Endothelial cell of umbilical vein (primary cell): Measurements from ENCODE around the gene ACHE. TPM values are rescaled to one million over a fixed set of nuclear protein-coding genes. Genes with fewer than 3 reads are reported as not detected.

Experiments used
- BruUV-seq: library from RNA; stranded (reverse); fragments of 400-500 nt; replicated peaks from 2 replicates; lab custom pipeline; 2021; lab: Mats Ljungman, UMichigan
- CTCF ChIA-PET: fragments of 300-600, 350-600 bp; sonication (Branson Sonifier 250); formaldehyde crosslinking; loops from one replicate; lab custom pipeline; 2021; ENCODE audit warnings: antibody characterized with exemption, inconsistent platforms; lab: Charles Lee
- POLR2A ChIA-PET: fragments of 300-600, 350-600 bp; sonication (Branson Sonifier 250); formaldehyde crosslinking; loops from one replicate; lab custom pipeline; 2021; ENCODE audit warnings: antibody characterized with exemption, inconsistent platforms; lab: Charles Lee
- DNase-seq: peaks from one replicate; pipeline ENCODE4 v3.0.0-alpha.2; 2011; ENCODE audit warnings: low read depth, low spot score
- FAIRE-seq: peaks from 2 replicates; lab custom pipeline; 2011; peaks lifted over from hg19 to GRCh38; lab: Jason Lieb, UNC
- H2AFZ ChIP-seq: 2 replicates; pipeline ENCODE4 v1.6.0; 2012; ENCODE audit warnings: low read depth, low read length, control low read depth, inconsistent platforms
- H3K27ac ChIP-seq: 2 replicates; pipeline ENCODE4 v1.5.1; 2011; ENCODE audit warnings: low read depth, mild to moderate bottlenecking, control low read depth, low read length, moderate library complexity; ENCODE audit not compliant: insufficient read depth
- H3K27me3 ChIP-seq, 2 experiments: 2 replicates each; pipeline versions ENCODE4 v1.6.0 to v1.6.1; 2011; ENCODE audit warnings: low read length in 2 of 2, mixed read lengths in 1 of 2; ENCODE audit not compliant: control insufficient read depth in 2 of 2, insufficient read depth in 2 of 2
- H3K36me3 ChIP-seq, 2 experiments: 2 replicates in 1 of 2; 3 replicates in 1 of 2; pipeline ENCODE4 v1.5.1; 2011; ENCODE audit warnings: low read length in 2 of 2, mild to moderate bottlenecking in 1 of 2, moderate library complexity in 1 of 2; ENCODE audit not compliant: control insufficient read depth in 2 of 2, insufficient read depth in 2 of 2; ENCODE audit errors: extremely low read depth in 1 of 2
- H3K4me1 ChIP-seq: 3 replicates; pipeline ENCODE4 v1.5.1; 2011; ENCODE audit warnings: mild to moderate bottlenecking, low read length; ENCODE audit not compliant: control insufficient read depth, insufficient read depth; ENCODE audit errors: extremely low read depth
- H3K4me2 ChIP-seq: 2 replicates; pipeline ENCODE4 v1.6.1; 2011; ENCODE audit warnings: low read length, control low read depth, mixed read lengths; ENCODE audit not compliant: insufficient read depth
- H3K4me3 ChIP-seq, 3 experiments: fragments of 200-600 bp in 1 of 3; sonication (generic), shearing (Covaris generic) in 1 of 3; replicated peaks in 1 of 3; 2 replicates each; pipeline ENCODE4 v1.5.1; 2011 to 2016; ENCODE audit warnings: control low read depth in 3 of 3, low read length in 3 of 3, mild to moderate bottlenecking in 2 of 3, inconsistent platforms in 1 of 3, low read depth in 1 of 3, moderate library complexity in 1 of 3; ENCODE audit not compliant: insufficient read depth in 1 of 3
- H3K79me2 ChIP-seq: 2 replicates; pipeline ENCODE4 v1.6.0; 2012; ENCODE audit warnings: low read length, inconsistent platforms; ENCODE audit not compliant: control insufficient read depth, insufficient read depth
- H3K9ac ChIP-seq: replicated peaks from 2 replicates; pipeline ENCODE3; 2011; ENCODE audit warnings: low read length, control low read depth; ENCODE audit not compliant: insufficient read depth; ENCODE audit errors: extremely low read depth
- H3K9me1 ChIP-seq: replicated peaks from 3 replicates; pipeline ENCODE4 v1.6.0; 2011; ENCODE audit warnings: mild to moderate bottlenecking, low read length; ENCODE audit not compliant: control insufficient read depth, insufficient read depth; ENCODE audit errors: extremely low read depth
- H3K9me3 ChIP-seq: replicated peaks from 2 replicates; pipeline ENCODE4 v1.5.1; 2012; ENCODE audit warnings: low read length, inconsistent platforms; ENCODE audit not compliant: control insufficient read depth, insufficient read depth
- H4K20me1 ChIP-seq: replicated peaks from 2 replicates; pipeline ENCODE3; 2011; ENCODE audit warnings: mild to moderate bottlenecking, low read length; ENCODE audit not compliant: control insufficient read depth, insufficient read depth; ENCODE audit errors: extremely low read depth
- EZH2 ChIP-seq: IDR thresholded peaks from 2 replicates; pipeline ENCODE4 v1.6.1; 2012; ENCODE audit warnings: borderline replicate concordance, low read depth, mild to moderate bottlenecking, moderate library complexity, low read length, inconsistent platforms; ENCODE audit not compliant: severe bottlenecking
- JUN ChIP-seq: IDR thresholded peaks from 2 replicates; pipeline ENCODE4 v1.6.1; 2011; ENCODE audit warnings: borderline replicate concordance, low read depth; ENCODE audit not compliant: insufficient read length, insufficient read depth
- MYC ChIP-seq: IDR thresholded peaks from one replicate; pipeline ENCODE4 v1.6.1; 2011; ENCODE audit warnings: mild to moderate bottlenecking, low read depth, low read length
- POLR2A ChIP-seq: IDR thresholded peaks from 2 replicates; pipeline ENCODE4 v1.6.1; 2012; ENCODE audit warnings: low read depth, mild to moderate bottlenecking, control low read depth, low read length
- POLR2AphosphoS5 ChIP-seq: IDR thresholded peaks from 2 replicates; pipeline ENCODE4 v1.6.1; 2012; ENCODE audit warnings: low read depth, mild to moderate bottlenecking, control low read depth, low read length, moderate library complexity; ENCODE audit not compliant: insufficient read depth
- dilution Hi-C: fragments of 300-500 bp; cut with MboI; formaldehyde crosslinking; loops from one replicate; pipeline ENCODE4 v1.15.0; 2019; ENCODE audit warnings: low sequenced_read_pairs; ENCODE audit not compliant: extremely low pct_ligation_motif_present
- intact Hi-C: fragments of 100-400 bp; cut with micrococcal nuclease; formaldehyde crosslinking; loops from one replicate; pipeline ENCODE4 v1.10.0; 2022
- polyA plus RNA-seq, 4 experiments: library from polyadenylated mRNA; depleted of rRNA in 3 of 4; stranded (reverse) in 3 of 4; unstranded in 1 of 4; fragments of >200 nt; gene quantifications; 2 replicates each; pipeline versions ENCODE4 v1.2.1 to v1.2.3, GENCODE V29; 2011 to 2012; ENCODE audit warnings: missing spikeins in 1 of 4
- total RNA-seq: library from RNA; stranded (reverse); gene quantifications from 2 replicates; pipeline ENCODE4 v1.2.3, GENCODE V29; 2021
- TF ChIP-seq, protein P1 (sequence below), 2 donors: IDR thresholded peaks; 1 replicate in 1 of 2; 2 replicates in 1 of 2; pipeline ENCODE4 v1.5.1; 2011; ENCODE audit warnings: low read length in 2 of 2, mild to moderate bottlenecking in 2 of 2, moderate library complexity in 2 of 2, control low read depth in 1 of 2, inconsistent platforms in 1 of 2, low read depth in 1 of 2; ENCODE audit not compliant: insufficient read depth in 1 of 2; ENCODE audit errors: extremely low read depth in 1 of 2
- TF ChIP-seq, protein P2 (sequence below): IDR thresholded peaks from 2 replicates; pipeline ENCODE4 v1.6.1; 2011; ENCODE audit not compliant: insufficient read depth, insufficient read length

The ACHE gene
- total and polyA plus RNA-seq, 2 donors (not counting 3 experiments of a cell fraction or from before 2014, with no cell fraction given) = 0.18 to 0.28 TPM

DNA sequence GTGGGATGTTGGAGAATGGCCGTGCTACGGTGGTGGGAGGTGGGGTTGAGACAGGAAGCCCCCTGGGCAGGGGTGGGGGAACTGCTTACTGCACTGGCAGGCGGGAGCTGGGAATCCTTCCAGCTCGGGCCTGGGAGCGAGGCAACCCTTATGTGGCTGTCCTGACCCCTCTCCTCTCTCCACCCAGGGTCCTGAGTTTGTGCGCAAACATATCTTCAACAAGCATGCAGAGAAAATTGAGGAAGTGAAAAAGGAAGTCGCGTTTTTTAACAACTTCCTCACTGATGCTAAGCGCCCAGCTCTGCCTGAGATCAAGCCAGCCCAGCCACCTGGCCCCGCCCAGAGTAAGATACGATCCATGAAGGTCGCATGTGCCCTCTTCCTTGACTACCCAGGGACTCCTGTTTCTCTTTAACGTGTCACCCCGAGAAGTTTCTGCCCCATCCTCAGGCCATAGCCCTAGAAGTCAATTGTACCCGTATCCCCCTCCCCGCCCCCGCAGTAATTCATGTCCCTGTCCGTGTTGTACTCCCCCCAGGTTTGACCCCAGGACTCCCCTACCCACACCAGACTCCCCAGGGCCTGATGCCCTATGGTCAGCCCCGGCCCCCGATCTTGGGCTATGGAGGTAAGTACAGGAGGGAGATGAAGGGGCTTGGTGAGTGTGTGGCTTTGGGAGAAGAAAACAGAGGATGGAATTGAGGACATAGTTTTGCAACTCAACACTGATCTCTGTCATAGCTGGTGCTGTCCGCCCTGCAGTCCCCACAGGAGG lies 8.0 kb downstream of the ACHE start:
- TF ChIP-seq EZH2 (no peak), POLR2A (peak; percentile 27), JUN (no peak), MYC (no peak), POLR2AphosphoS5 (no peak)
- TF ChIP-seq, protein P1, sequence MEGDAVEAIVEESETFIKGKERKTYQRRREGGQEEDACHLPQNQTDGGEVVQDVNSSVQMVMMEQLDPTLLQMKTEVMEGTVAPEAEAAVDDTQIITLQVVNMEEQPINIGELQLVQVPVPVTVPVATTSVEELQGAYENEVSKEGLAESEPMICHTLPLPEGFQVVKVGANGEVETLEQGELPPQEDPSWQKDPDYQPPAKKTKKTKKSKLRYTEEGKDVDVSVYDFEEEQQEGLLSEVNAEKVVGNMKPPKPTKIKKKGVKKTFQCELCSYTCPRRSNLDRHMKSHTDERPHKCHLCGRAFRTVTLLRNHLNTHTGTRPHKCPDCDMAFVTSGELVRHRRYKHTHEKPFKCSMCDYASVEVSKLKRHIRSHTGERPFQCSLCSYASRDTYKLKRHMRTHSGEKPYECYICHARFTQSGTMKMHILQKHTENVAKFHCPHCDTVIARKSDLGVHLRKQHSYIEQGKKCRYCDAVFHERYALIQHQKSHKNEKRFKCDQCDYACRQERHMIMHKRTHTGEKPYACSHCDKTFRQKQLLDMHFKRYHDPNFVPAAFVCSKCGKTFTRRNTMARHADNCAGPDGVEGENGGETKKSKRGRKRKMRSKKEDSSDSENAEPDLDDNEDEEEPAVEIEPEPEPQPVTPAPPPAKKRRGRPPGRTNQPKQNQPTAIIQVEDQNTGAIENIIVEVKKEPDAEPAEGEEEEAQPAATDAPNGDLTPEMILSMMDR (IDR thresholded peaks at IDR 0.05; ENCODE audit: extremely low read depth in 1 of 2, insufficient read depth in 1 of 2, low read depth in 1 of 2, low read length in 2 of 2) = no peak
- TF ChIP-seq, protein P2, sequence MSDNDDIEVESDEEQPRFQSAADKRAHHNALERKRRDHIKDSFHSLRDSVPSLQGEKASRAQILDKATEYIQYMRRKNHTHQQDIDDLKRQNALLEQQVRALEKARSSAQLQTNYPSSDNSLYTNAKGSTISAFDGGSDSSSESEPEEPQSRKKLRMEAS = no peak
- ChIA-PET CTCF (interaction anchor here (0.8 to 1.3 kb wide), 3 partner anchors 12 to 182 kb away, joined by 3 to 5 read pairs (median 4); partner anchors contain the start of gene POP7), POLR2A (interaction anchor here (0.8 to 4.2 kb wide), 3 partner anchors 12 to 207 kb away, joined by 3 to 27 read pairs (median 3); partner anchors contain the start of genes SRRT and TRIP6)
- H3K79me2 ChIP-seq = peaks cover 15% of the 10 kb centered on the region
- dilution Hi-C loops = no loop called here
- peak; percentile 95 for FAIRE-seq
- intact Hi-C loops = loop anchor here (1.0 kb wide), 1 partner anchor 12 kb away; the partner anchor contains the start of gene SRRT
- peaks cover 18 to 49% of the 10 kb centered on the region in 2 experiments for H3K36me3 ChIP-seq
- no peak overlapping the region for H3K4me3 ChIP-seq
- peaks cover 40% of the 10 kb centered on the region for H3K4me1 ChIP-seq
- H3K27ac ChIP-seq = no peak overlapping the region
- no peak overlapping the region for H2AFZ ChIP-seq
- DNase-seq = peak; percentile 55
- no peaks in the 10 kb centered on the region for H3K27me3 ChIP-seq
- no peaks in the 10 kb centered on the region for H3K9me1 ChIP-seq
- H4K20me1 ChIP-seq = no peaks in the 10 kb centered on the region
- BruUV-seq = TSS peak; percentile 81
- no peak overlapping the region for H3K4me2 ChIP-seq
- no peaks in the 10 kb centered on the region for H3K9me3 ChIP-seq
- no peak overlapping the region for H3K9ac ChIP-seq
